HG03095 (cell line): Measurements from ENCODE around the gene SLC52A1.

ENCODE experiments used
- ATAC-seq: cut with Tn5 transposase; IDR thresholded peaks from one replicate; pipeline ENCODE4 v1.9.1; 2021; ENCODE audit warnings: moderate library complexity; ENCODE audit not compliant: unreplicated experiment

The SLC52A1 gene

DNA sequence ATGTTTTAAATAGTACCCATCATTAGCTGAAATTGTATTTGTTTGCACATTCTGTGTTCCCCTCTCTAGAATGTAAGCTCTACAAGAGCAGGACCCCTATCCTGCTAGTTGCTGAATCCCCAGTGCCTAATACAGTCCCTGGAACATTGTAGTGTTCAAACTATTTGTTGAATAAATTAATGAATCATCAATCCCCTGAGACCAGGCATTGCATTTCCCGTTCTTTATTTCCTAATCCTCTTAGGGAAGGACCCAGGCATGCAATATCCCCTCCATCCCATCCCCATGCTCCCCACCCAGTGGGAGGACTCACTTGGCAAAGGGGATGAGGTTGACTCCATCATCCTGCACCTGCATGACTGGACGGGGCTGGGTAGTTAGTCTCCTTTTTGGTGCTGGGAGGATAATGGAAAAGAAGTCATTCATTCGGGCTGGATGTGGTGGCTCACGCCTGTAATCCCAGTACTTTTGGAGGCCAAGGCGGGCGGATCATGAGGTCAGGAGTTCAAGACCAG is 41.1 kb downstream of the SLC52A1 start:
- no peak for ATAC-seq

GRCh38 chr17:4987767-4988567 is 47.3 kb downstream of the SLC52A1 start:
- no peak for ATAC-seq

DNA sequence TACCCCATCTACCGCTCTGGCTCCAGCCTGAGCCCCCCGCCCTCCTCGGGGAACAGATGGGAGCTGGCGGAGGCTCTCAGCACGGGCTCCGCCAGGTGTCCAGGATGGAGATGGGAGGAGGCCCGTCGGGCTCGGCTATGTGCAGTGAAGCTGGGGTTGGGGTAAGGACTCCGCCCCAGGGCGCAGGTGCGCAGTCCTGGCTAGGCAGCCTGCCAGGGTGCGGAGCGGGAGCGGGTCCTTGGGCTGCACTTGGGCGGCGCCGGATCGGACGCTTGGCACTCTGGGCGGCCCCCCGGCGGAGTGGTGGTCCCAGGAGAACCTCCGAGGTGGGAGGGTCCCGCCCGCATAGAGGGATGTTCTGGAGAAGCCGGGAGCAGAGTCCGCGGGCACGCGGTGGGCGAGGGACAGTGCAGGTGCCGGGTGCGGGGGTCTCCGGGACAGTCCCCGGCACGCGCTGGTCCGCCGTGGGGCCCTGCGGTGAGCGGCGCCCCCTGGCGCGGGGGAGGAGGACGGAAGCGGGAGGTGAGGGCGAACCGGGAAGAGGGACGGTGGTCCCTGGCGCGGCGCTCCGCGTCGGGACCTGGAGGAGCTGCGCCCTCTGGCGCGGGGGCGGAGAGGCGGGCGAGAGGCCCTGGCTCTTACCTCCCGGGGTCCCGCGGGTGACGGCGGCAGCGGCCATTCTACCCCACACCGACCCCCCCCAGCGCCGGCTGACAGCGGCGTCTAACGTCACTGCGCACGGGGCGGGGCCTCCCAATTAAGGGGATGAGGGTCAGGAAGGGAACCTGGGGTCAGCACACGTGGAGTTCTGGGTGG is 48.1 kb downstream of the SLC52A1 start, which contains the start of gene CAMTA2:
CAMTA2 (minus strand) TSS at position 725 of the 816 bp plus-strand sequence. CDS start 1,453 bp downstream, outside the sequence.
- ATAC-seq, result peak; percentile 62

DNA sequence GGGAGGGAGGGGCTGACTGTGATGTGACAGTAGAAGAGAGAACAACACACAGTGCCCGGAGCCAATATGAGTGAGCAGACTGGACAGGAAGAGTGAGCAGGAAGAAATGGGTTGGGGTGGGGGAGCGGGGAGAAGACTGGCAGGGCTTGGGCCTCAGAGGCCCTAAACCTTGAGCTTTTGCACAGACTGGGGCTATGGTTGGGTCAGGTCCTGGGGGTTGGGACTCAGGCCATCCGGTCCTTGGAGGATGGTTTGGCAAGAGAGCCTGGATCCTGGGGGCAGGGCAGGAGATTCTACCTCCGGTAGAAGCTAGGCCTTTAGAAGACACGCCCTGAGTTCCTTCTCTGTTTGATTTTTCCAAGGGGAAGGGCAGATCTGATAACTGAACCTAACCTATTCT is 48.8 kb downstream of the SLC52A1 start:
- ATAC-seq, result no peak
